ENCODE measurements around the gene KCNA10.

GRCh38 chr1:110515891-110516290 is 3.1 kb downstream of the KCNA10 start:
- TF ChIP-seq CTCF (conservative IDR thresholded peaks at IDR 0.05; ENCODE audit: low read depth, low read length), result no peak
- TF ChIP-seq EZH2 (IDR thresholded peaks at IDR 0.05; ENCODE audit: low read length, unreplicated experiment), result no peak
